ENCODE measurements around the gene P2RY2. TPM values are rescaled to one million over a fixed set of nuclear protein-coding genes. Genes with fewer than 3 reads are reported as not detected.

The P2RY2 gene
- total RNA-seq, 1 experiment from 2014 or later: 0.26 TPM

DNA sequence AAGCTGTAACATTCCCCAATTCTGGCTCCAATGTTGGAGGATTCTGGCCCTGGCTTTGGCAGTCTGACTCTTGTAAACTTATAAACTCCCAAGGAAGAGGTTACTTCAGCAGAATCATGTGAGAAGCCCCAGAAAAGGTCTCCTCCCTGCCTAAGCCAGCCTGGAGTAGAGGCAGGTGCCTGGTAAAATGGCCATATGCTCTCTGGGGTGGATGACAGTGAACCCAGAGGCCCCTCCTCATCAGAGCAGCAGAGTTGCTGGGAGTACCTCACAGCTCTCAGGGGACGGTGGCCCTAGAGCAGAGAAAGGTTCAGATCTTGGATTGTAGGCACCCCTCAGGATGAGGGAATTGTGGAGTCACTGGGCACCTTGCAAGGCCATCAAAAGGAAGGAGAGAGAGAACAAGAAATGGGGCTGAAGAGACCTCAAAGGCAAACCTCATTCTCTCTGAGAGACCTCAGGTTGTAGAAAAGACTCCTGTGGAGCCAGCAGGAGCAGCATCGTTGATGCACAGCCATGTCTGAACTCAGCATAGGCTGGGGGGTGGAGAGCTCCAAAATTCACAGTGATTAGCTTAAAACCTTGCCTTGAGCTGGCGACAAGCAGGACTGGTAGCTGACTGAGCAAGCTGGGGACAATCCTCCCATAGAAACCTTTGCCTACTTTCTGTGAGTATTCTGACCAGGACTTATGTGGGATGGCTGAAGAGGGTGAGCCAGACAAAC, 49.2 kb downstream of the P2RY2 start:
- no peak overlapping the region for H2AFZ ChIP-seq (ENCODE audit: low read length)
- no peak overlapping the region for H3T11ph ChIP-seq (ENCODE audit: low read length)
- no peak overlapping the region for H4K8ac ChIP-seq (replicated peaks; ENCODE audit: insufficient read length, low read depth, low read length)
- no peak overlapping the region for H3K27ac ChIP-seq (ENCODE audit: insufficient read length, low read depth, low read length)
- no peaks in the 10 kb centered on the region for H3K23me2 ChIP-seq (ENCODE audit: insufficient read length, low read depth, low read length, poor library complexity, severe bottlenecking)
- H3K14ac ChIP-seq (ENCODE audit: insufficient read depth, low read length): no peak overlapping the region
- H3K9ac ChIP-seq (ENCODE audit: extremely low read depth, insufficient read length, low read length): no peak overlapping the region
- H2AK5ac ChIP-seq (ENCODE audit: insufficient read length, low read length): no peak overlapping the region
- no peak overlapping the region for H3K4ac ChIP-seq (ENCODE audit: low read depth, low read length)
- H3K56ac ChIP-seq (ENCODE audit: insufficient read length, low read depth, low read length): no peak overlapping the region
- H3K27me3 Mint-ChIP-seq (ENCODE audit: low read depth): peaks cover 27% of the 10 kb centered on the region
- H2BK20ac ChIP-seq (ENCODE audit: low read depth, low read length, poor library complexity, severe bottlenecking): no peak overlapping the region
- H3K36me3 Mint-ChIP-seq (ENCODE audit: insufficient read depth in 1 of 3, low read depth in 3 of 3): no peaks in the 10 kb centered on the region
- no peak overlapping the region for H3K18ac ChIP-seq (ENCODE audit: insufficient read length, low read depth, low read length)
- H3K27ac Mint-ChIP-seq: no peak overlapping the region
- H3K79me1 ChIP-seq (ENCODE audit: insufficient read depth, low read depth, low read length, poor library complexity, severe bottlenecking): no peaks in the 10 kb centered on the region
- no peaks in the 10 kb centered on the region for H3K4me1 ChIP-seq (ENCODE audit: insufficient read depth, low read length)
- H2BK5ac ChIP-seq (ENCODE audit: insufficient read length, low read length): no peak overlapping the region
- no peaks in the 10 kb centered on the region; a peak in 1 of 5 replicates for H3K9me3 Mint-ChIP-seq
- H3K23ac ChIP-seq (ENCODE audit: insufficient read length, low read depth, low read length): no peak overlapping the region
- H3K9me3 ChIP-seq (ENCODE audit: control insufficient read depth, low read depth, low read length): no peaks in the 10 kb centered on the region
- H4K91ac ChIP-seq (ENCODE audit: insufficient read length, low read depth, low read length): no peak overlapping the region
- H3K4me3 Mint-ChIP-seq: no peak overlapping the region
- peaks cover 2% of the 10 kb centered on the region for H4K20me1 ChIP-seq (ENCODE audit: control insufficient read depth, insufficient read depth, insufficient read length)
- no peak overlapping the region for H2BK120ac ChIP-seq (ENCODE audit: low read depth, low read length, poor library complexity, severe bottlenecking)
- peaks cover 4% of the 10 kb centered on the region for H3K27me3 ChIP-seq (ENCODE audit: insufficient read depth, low read length)
- no peak overlapping the region for H3K4me2 ChIP-seq (ENCODE audit: insufficient read depth, insufficient read length, low read length)
- no CpG with 5 or more reads among the region's 3 CpGs for WGBS (ENCODE audit: extremely low coverage, insufficient read length, low lambda C conversion rate)
- DNase-seq: peak; percentile 8
- H2BK12ac ChIP-seq (ENCODE audit: insufficient read length, low read depth, low read length): no peak overlapping the region
- no peak overlapping the region for H2BK15ac ChIP-seq (ENCODE audit: low read depth, low read length)
- no peak overlapping the region for H4K5ac ChIP-seq (ENCODE audit: insufficient read length, low read depth, low read length)
- peaks cover 21 to 36% of the 10 kb centered on the region in 2 experiments for H3K4me1 Mint-ChIP-seq
- TF ChIP-seq CTCF (conservative IDR thresholded peaks at IDR 0.05): no peak
- no peaks in the 10 kb centered on the region for H3K79me2 ChIP-seq (ENCODE audit: insufficient read depth, low read length)
